GM12878 (cell line): ENCODE measurements around the gene USH1G. TPM values are rescaled to one million over a fixed set of nuclear protein-coding genes. Genes with fewer than 3 reads are reported as not detected.

ENCODE experiments used
- BMI1 ChIP-seq: fragments of 450-650 bp; IDR thresholded peaks from 2 replicates; pipeline ENCODE4 v1.6.1; 2016; ENCODE audit warnings: mild to moderate bottlenecking, moderate library complexity, borderline replicate concordance
- CEBPB ChIP-seq, 2 experiments: fragments of 150-350 bp in 1 of 2; IDR thresholded peaks; 2 replicates each; pipeline ENCODE4 v1.6.1; 2012 to 2014; ENCODE audit warnings: low read depth in 2 of 2, low read length in 2 of 2, borderline replicate concordance in 1 of 2, inconsistent platforms in 1 of 2
- CHD2 ChIP-seq: IDR thresholded peaks from 2 replicates; pipeline ENCODE4 v1.6.1; 2011; ENCODE audit warnings: low read depth, low read length, improper control_type of control experiment, borderline replicate concordance
- ESRRA ChIP-seq: IDR thresholded peaks from 2 replicates; pipeline ENCODE4 v1.6.1; 2012; ENCODE audit warnings: mild to moderate bottlenecking, low read length, improper control_type of control experiment
- HDAC6 ChIP-seq: fragments of 200-600 bp; sonication (generic); IDR thresholded peaks from one replicate; pipeline ENCODE4 v1.8.0; 2017; ENCODE audit warnings: antibody characterized with exemption; ENCODE audit not compliant: unreplicated experiment
- IKZF2 ChIP-seq, 2 experiments: fragments of 450-650 bp; IDR thresholded peaks; 2 replicates each; pipeline ENCODE4 v1.6.1; 2017; ENCODE audit warnings: mild to moderate bottlenecking in 2 of 2, moderate library complexity in 2 of 2
- JUND ChIP-seq: IDR thresholded peaks from 2 replicates; pipeline ENCODE4 v1.6.1; 2012; ENCODE audit warnings: low read depth, mild to moderate bottlenecking, low read length, improper control_type of control experiment, moderate library complexity
- KAT2A ChIP-seq: conservative IDR thresholded peaks from 2 replicates; pipeline ENCODE4 v1.6.1; 2011; ENCODE audit warnings: low read depth, low read length; ENCODE audit not compliant: control insufficient read depth
- MEF2B ChIP-seq: fragments of 450-650 bp; IDR thresholded peaks from 2 replicates; pipeline ENCODE4 v1.6.1; 2018; ENCODE audit warnings: mild to moderate bottlenecking, moderate library complexity; ENCODE audit not compliant: partially characterized antibody, poor library complexity, severe bottlenecking
- MTA3 ChIP-seq: IDR thresholded peaks from 2 replicates; pipeline ENCODE4 v1.6.1; 2012; ENCODE audit warnings: low read length, inconsistent platforms, borderline replicate concordance
- NFYA ChIP-seq: IDR thresholded peaks from 2 replicates; pipeline ENCODE4 v1.6.1; 2011; ENCODE audit warnings: low read depth, mild to moderate bottlenecking, low read length, improper control_type of control experiment, borderline replicate concordance
- PML ChIP-seq: IDR thresholded peaks from 2 replicates; pipeline ENCODE4 v1.6.1; 2012; ENCODE audit warnings: low read length, inconsistent platforms
- RB1 ChIP-seq: fragments of 450-650 bp; formaldehyde crosslinking; IDR thresholded peaks from 2 replicates; pipeline ENCODE4 v1.6.1; 2017; ENCODE audit warnings: mild to moderate bottlenecking, borderline replicate concordance
- RCOR1 ChIP-seq: conservative IDR thresholded peaks from 2 replicates; pipeline ENCODE4 v1.6.1; 2012; ENCODE audit warnings: low read depth, low read length, improper control_type of control experiment
- RFX5 ChIP-seq: IDR thresholded peaks from 2 replicates; pipeline ENCODE4 v1.6.1; 2011; ENCODE audit warnings: low read depth, low read length, improper control_type of control experiment
- SMAD1 ChIP-seq: fragments of 450-650 bp; IDR thresholded peaks from 2 replicates; pipeline ENCODE4 v1.6.1; 2018; ENCODE audit warnings: mild to moderate bottlenecking, low read depth; ENCODE audit not compliant: partially characterized antibody
- SMAD5 ChIP-seq: IDR thresholded peaks from 2 replicates; pipeline ENCODE4 v1.6.1; 2016; ENCODE audit warnings: antibody characterized with exemption, low read depth
- SP1 ChIP-seq: IDR thresholded peaks from one replicate; pipeline ENCODE4 v1.6.1; 2011; ENCODE audit warnings: low read depth, low read length
- TBL1XR1 ChIP-seq: IDR thresholded peaks from 2 replicates; pipeline ENCODE4 v1.6.1; 2012; ENCODE audit warnings: low read depth, low read length, improper control_type of control experiment
- ZNF217 ChIP-seq: fragments of 450-650 bp; IDR thresholded peaks from 2 replicates; pipeline ENCODE4 v1.6.1; 2017; ENCODE audit warnings: antibody characterized with exemption, mild to moderate bottlenecking
- ZNF274 ChIP-seq: IDR thresholded peaks from one replicate; pipeline ENCODE4 v1.8.0; 2011; ENCODE audit not compliant: insufficient read length, insufficient read depth
- polyA plus RNA-seq, 11 experiments: library from polyadenylated mRNA; depleted of rRNA in 4 of 11; unstranded in 6 of 11; stranded (reverse) in 5 of 11; fragments of >200 nt; fragmentation: Nextera tagmentation in 4 of 11; fragmentation: Illumina TruSeq in 1 of 11; extraction: Ambion mirVana in 4 of 11; extraction: Trizol in 1 of 11; gene quantifications; 1 replicate in 1 of 11; 2 replicates in 10 of 11; pipeline versions ENCODE4 v1.2.1 to v1.2.3, GENCODE V29; 2011 to 2016; ENCODE audit warnings: inconsistent platforms in 2 of 11, missing spikeins in 2 of 11, low read depth in 1 of 11
- total RNA-seq, 4 experiments: library from RNA; depleted of rRNA in 3 of 4; stranded (reverse); fragments of >200 nt in 3 of 4; fragmentation: Illumina TruSeq in 1 of 4; extraction: Trizol in 1 of 4; gene quantifications; 2 replicates each; pipeline versions ENCODE4 v1.2.1 to v1.2.3, GENCODE V29; 2013 to 2021
- TF ChIP-seq, protein P1 (sequence below), 3 experiments: IDR thresholded peaks in 2 of 3; conservative IDR thresholded peaks in 1 of 3; 2 replicates each; pipeline ENCODE4 v1.5.1; 2011; ENCODE audit warnings: low read depth in 3 of 3, low read length in 3 of 3, mild to moderate bottlenecking in 3 of 3, control low read depth in 2 of 3, moderate library complexity in 2 of 3, inconsistent platforms in 1 of 3, mixed read lengths in 1 of 3; ENCODE audit not compliant: control insufficient read depth in 2 of 3, insufficient read depth in 1 of 3; ENCODE audit errors: extremely low read depth in 1 of 3
- TF ChIP-seq, protein P2 (sequence below): IDR thresholded peaks from 2 replicates; pipeline ENCODE4 v1.6.1; 2011; ENCODE audit warnings: low read depth, mild to moderate bottlenecking, low read length, moderate library complexity, borderline replicate concordance; ENCODE audit errors: extremely low read depth
- TF ChIP-seq, protein P3 (sequence below): fragments of 450-650 bp; IDR thresholded peaks from 2 replicates; pipeline ENCODE4 v1.6.1; 2016; ENCODE audit warnings: mild to moderate bottlenecking, moderate library complexity, borderline replicate concordance

The USH1G gene
- total and polyA plus RNA-seq, 10 of the 15 experiments (the other 5 are each of a cell fraction or from before 2014, with no cell fraction given): 0.05 to 0.62 (median 0.09) TPM; not detected in 7

GRCh38 chr17:74873037-74873873 is 49.8 kb downstream of the USH1G start (continued):
- TF ChIP-seq SP1: peak; percentile 97
- peak; percentile 98 for TF ChIP-seq PML
- TF ChIP-seq SMAD1: peak; percentile 81
- TF ChIP-seq, protein P1, sequence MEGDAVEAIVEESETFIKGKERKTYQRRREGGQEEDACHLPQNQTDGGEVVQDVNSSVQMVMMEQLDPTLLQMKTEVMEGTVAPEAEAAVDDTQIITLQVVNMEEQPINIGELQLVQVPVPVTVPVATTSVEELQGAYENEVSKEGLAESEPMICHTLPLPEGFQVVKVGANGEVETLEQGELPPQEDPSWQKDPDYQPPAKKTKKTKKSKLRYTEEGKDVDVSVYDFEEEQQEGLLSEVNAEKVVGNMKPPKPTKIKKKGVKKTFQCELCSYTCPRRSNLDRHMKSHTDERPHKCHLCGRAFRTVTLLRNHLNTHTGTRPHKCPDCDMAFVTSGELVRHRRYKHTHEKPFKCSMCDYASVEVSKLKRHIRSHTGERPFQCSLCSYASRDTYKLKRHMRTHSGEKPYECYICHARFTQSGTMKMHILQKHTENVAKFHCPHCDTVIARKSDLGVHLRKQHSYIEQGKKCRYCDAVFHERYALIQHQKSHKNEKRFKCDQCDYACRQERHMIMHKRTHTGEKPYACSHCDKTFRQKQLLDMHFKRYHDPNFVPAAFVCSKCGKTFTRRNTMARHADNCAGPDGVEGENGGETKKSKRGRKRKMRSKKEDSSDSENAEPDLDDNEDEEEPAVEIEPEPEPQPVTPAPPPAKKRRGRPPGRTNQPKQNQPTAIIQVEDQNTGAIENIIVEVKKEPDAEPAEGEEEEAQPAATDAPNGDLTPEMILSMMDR (IDR thresholded peaks at IDR 0.05 in 2 of 3, conservative IDR thresholded peaks at IDR 0.05 in 1 of 3; ENCODE audit: control insufficient read depth in 2 of 3, extremely low read depth in 1 of 3, insufficient read depth in 1 of 3, low read depth in 3 of 3, low read length in 3 of 3): no peak
- TF ChIP-seq, protein P2, sequence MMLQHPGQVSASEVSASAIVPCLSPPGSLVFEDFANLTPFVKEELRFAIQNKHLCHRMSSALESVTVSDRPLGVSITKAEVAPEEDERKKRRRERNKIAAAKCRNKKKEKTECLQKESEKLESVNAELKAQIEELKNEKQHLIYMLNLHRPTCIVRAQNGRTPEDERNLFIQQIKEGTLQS: peak; percentile 96
- TF ChIP-seq MTA3: no peak
- peak; percentile 92 for TF ChIP-seq SMAD5
- no peak for TF ChIP-seq TBL1XR1
- no peak for TF ChIP-seq BMI1
- TF ChIP-seq ESRRA: peak; percentile 62; the same call in 1 of the 2 replicates
- TF ChIP-seq MEF2B: no peak
- peak; percentile 58 for TF ChIP-seq RFX5
- TF ChIP-seq ZNF274: no peak
- TF ChIP-seq KAT2A: no peak
- TF ChIP-seq IKZF2 (IDR thresholded peaks at IDR 0.05): peak; percentile 80 to 91
- TF ChIP-seq CHD2: peak; percentile 85
- TF ChIP-seq, protein P3, sequence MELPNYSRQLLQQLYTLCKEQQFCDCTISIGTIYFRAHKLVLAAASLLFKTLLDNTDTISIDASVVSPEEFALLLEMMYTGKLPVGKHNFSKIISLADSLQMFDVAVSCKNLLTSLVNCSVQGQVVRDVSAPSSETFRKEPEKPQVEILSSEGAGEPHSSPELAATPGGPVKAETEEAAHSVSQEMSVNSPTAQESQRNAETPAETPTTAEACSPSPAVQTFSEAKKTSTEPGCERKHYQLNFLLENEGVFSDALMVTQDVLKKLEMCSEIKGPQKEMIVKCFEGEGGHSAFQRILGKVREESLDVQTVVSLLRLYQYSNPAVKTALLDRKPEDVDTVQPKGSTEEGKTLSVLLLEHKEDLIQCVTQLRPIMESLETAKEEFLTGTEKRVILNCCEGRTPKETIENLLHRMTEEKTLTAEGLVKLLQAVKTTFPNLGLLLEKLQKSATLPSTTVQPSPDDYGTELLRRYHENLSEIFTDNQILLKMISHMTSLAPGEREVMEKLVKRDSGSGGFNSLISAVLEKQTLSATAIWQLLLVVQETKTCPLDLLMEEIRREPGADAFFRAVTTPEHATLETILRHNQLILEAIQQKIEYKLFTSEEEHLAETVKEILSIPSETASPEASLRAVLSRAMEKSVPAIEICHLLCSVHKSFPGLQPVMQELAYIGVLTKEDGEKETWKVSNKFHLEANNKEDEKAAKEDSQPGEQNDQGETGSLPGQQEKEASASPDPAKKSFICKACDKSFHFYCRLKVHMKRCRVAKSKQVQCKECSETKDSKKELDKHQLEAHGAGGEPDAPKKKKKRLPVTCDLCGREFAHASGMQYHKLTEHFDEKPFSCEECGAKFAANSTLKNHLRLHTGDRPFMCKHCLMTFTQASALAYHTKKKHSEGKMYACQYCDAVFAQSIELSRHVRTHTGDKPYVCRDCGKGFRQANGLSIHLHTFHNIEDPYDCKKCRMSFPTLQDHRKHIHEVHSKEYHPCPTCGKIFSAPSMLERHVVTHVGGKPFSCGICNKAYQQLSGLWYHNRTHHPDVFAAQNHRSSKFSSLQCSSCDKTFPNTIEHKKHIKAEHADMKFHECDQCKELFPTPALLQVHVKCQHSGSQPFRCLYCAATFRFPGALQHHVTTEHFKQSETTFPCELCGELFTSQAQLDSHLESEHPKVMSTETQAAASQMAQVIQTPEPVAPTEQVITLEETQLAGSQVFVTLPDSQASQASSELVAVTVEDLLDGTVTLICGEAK: peak; percentile 66; the same call in 1 of the 2 replicates
- TF ChIP-seq NFYA: no peak; the same call in 1 of the 2 replicates
- no peak for TF ChIP-seq ZNF217
- no peak for TF ChIP-seq RCOR1
- TF ChIP-seq CEBPB (IDR thresholded peaks at IDR 0.05; ENCODE audit: borderline replicate concordance in 1 of 2, low read depth in 2 of 2, low read length in 2 of 2): no peak
- peak; percentile 99; the same call in 1 of the 2 replicates for TF ChIP-seq RB1
- TF ChIP-seq JUND: no peak
- TF ChIP-seq HDAC6: no peak
